Measurements from ENCODE around the gene PPP4R3A.

DNA sequence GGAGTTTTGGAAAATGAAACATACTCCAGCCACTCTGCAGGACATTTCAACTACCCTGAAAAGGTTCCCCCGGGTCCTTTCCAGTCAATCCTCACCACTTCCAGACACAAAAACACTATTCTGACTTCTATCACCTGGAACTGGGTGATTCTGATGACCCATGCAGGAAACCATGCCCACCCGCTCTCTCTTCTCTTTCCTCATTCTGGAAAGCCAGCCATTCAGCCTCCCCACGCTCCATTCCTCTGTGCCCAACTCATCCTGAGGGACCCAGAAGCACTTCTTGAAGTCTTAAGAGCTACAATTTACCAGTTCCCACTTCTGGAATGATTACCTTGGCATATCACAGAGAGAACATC is 95.7 kb downstream of the PPP4R3A start:
- TF ChIP-seq, protein P1, sequence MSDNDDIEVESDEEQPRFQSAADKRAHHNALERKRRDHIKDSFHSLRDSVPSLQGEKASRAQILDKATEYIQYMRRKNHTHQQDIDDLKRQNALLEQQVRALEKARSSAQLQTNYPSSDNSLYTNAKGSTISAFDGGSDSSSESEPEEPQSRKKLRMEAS (IDR thresholded peaks at IDR 0.05; ENCODE audit: low read depth, low read length): no peak
- no peak for TF ChIP-seq POLR2A (IDR thresholded peaks at IDR 0.05; ENCODE audit: extremely low read depth, insufficient read length)

All from NB4 (cell line).